Neural progenitor cell (in vitro differentiated cells): Measurements from ENCODE around the gene DEPDC4. TPM values are rescaled to one million over a fixed set of nuclear protein-coding genes. Genes with fewer than 3 reads are reported as not detected.

Source experiments
- DNase-seq: peaks from one replicate; pipeline ENCODE4 v3.0.0-alpha.2; 2016; ENCODE audit warnings: low spot score
- H2AFZ ChIP-seq: fragments of 200-600 bp; sonication (generic); replicated peaks from 2 replicates; pipeline ENCODE4 v1.6.1; 2016; ENCODE audit warnings: antibody characterized with exemption
- H3F3A ChIP-seq: fragments of 200-600 bp; sonication (generic); 2 replicates; pipeline ENCODE4 v1.6.1; 2016; ENCODE audit warnings: antibody characterized with exemption, low read depth
- H3K27ac ChIP-seq: fragments of 200-600 bp; sonication (generic); 2 replicates; pipeline ENCODE4 v1.5.1; 2016; ENCODE audit warnings: mild to moderate bottlenecking
- H3K27me3 ChIP-seq: fragments of 200-600 bp; sonication (generic); 2 replicates; pipeline ENCODE4 v1.6.1; 2016; ENCODE audit warnings: mild to moderate bottlenecking, moderate library complexity
- H3K36me3 ChIP-seq: fragments of 200-600 bp; sonication (generic); 2 replicates; pipeline ENCODE4 v1.5.1; 2016
- H3K4me1 ChIP-seq: fragments of 200-600 bp; sonication (generic); 2 replicates; pipeline ENCODE4 v1.6.1; 2016; ENCODE audit warnings: mixed run types
- H3K4me2 ChIP-seq: fragments of 200-600 bp; sonication (generic); 2 replicates; pipeline ENCODE4 v1.6.1; 2016
- H3K4me3 ChIP-seq: fragments of 200-600 bp; sonication (generic); 2 replicates; pipeline ENCODE4 v1.5.1; 2016
- H3K79me2 ChIP-seq: fragments of 200-600 bp; sonication (generic); 2 replicates; pipeline ENCODE4 v1.6.1; 2016; ENCODE audit warnings: low read depth
- H3K9ac ChIP-seq: fragments of 200-600 bp; sonication (generic); 2 replicates; pipeline ENCODE4 v1.6.1; 2016
- H3K9me3 ChIP-seq: fragments of 200-600 bp; sonication (generic); 2 replicates; pipeline ENCODE4 v1.5.1; 2016; ENCODE audit warnings: low read depth
- H4K20me1 ChIP-seq: fragments of 200-600 bp; sonication (generic); 2 replicates; pipeline ENCODE4 v1.6.1; 2016; ENCODE audit warnings: low read depth
- H3K27ac Mint-ChIP-seq: 3 replicates; pipeline ENCODE4 v1.8.0; 2021; ENCODE audit warnings: mixed read lengths
- H3K27me3 Mint-ChIP-seq: 2 replicates; pipeline ENCODE4 v1.8.0; 2022; ENCODE audit warnings: low read depth, mild to moderate bottlenecking, inconsistent platforms, moderate library complexity, mixed read lengths; ENCODE audit not compliant: insufficient read depth
- H3K36me3 Mint-ChIP-seq: 3 replicates; pipeline ENCODE4 v1.8.0; 2021; ENCODE audit warnings: mixed read lengths
- H3K4me1 Mint-ChIP-seq: 3 replicates; pipeline ENCODE4 v1.8.0; 2021; ENCODE audit warnings: mixed read lengths
- H3K4me3 Mint-ChIP-seq: 3 replicates; pipeline ENCODE4 v1.8.0; 2021; ENCODE audit warnings: mild to moderate bottlenecking, moderate library complexity, mixed read lengths
- H3K9me3 Mint-ChIP-seq: 3 replicates; pipeline ENCODE4 v1.8.0; 2020; ENCODE audit warnings: mixed read lengths
- CTCF ChIP-seq: fragments of 200-600 bp; sonication (generic); IDR thresholded peaks from 2 replicates; pipeline ENCODE4 v1.5.1; 2017; ENCODE audit warnings: antibody characterized with exemption, mild to moderate bottlenecking
- EZH2 ChIP-seq: fragments of 200-600 bp; sonication (generic); IDR thresholded peaks from 2 replicates; pipeline ENCODE4 v1.6.1; 2017; ENCODE audit warnings: antibody characterized with exemption, mild to moderate bottlenecking, moderate library complexity
- EZH2phosphoT487 ChIP-seq: fragments of 200-600 bp; sonication (generic); IDR thresholded peaks from 2 replicates; pipeline ENCODE4 v1.6.1; 2017; ENCODE audit warnings: antibody characterized with exemption
- total RNA-seq: library from RNA; depleted of rRNA; stranded (reverse); fragments of >200 nt; gene quantifications from 2 replicates; pipeline ENCODE4 v1.2.3, GENCODE V29; 2015; ENCODE audit warnings: low replicate concordance

DEPDC4 gene
- total RNA-seq, 1 donor from 2014 or later: 4.2 TPM

GRCh38 chr12:100243137-100243536, 23.7 kb downstream of the DEPDC4 start:
- H3K27me3 ChIP-seq: no peaks in the 10 kb centered on the region
- no peaks in the 10 kb centered on the region for H3K79me2 ChIP-seq
- no peaks in the 10 kb centered on the region for H3K9me3 ChIP-seq
- H4K20me1 ChIP-seq: no peaks in the 10 kb centered on the region
- H3K27ac ChIP-seq: no peak overlapping the region
- H3K4me1 ChIP-seq: no peaks in the 10 kb centered on the region
- Mint-ChIP-seq H3K9me3 (no peaks in the 10 kb centered on the region), H3K4me1 (no peaks in the 10 kb centered on the region), H3K27ac (no peak overlapping the region), H3K36me3 (no peaks in the 10 kb centered on the region), H3K4me3 (no peak overlapping the region), H3K27me3 (peaks cover 2% of the 10 kb centered on the region)
- H3F3A ChIP-seq: no peaks in the 10 kb centered on the region
- H3K4me2 ChIP-seq: no peak overlapping the region
- H2AFZ ChIP-seq: no peak overlapping the region
- no peaks in the 10 kb centered on the region for H3K36me3 ChIP-seq
- no peak overlapping the region for H3K4me3 ChIP-seq
- DNase-seq: no peak
- TF ChIP-seq EZH2phosphoT487 (no peak), CTCF (no peak), EZH2 (no peak)
- no peak overlapping the region for H3K9ac ChIP-seq

GRCh38 chr12:100239589-100239988, 27.3 kb downstream of the DEPDC4 start:
- Histone ChIP-seq H4K20me1 (no peaks in the 10 kb centered on the region), H3K79me2 (no peaks in the 10 kb centered on the region), H3K4me3 (no peak overlapping the region), H3K4me1 (no peaks in the 10 kb centered on the region), H3K9me3 (no peaks in the 10 kb centered on the region), H3K36me3 (no peaks in the 10 kb centered on the region), H3F3A (no peaks in the 10 kb centered on the region), H3K27me3 (no peaks in the 10 kb centered on the region), H3K27ac (no peak overlapping the region), H3K9ac (no peak overlapping the region), H3K4me2 (no peak overlapping the region), H2AFZ (no peak overlapping the region)
- Mint-ChIP-seq H3K4me3 (no peak overlapping the region), H3K9me3 (no peaks in the 10 kb centered on the region), H3K27ac (no peak overlapping the region), H3K27me3 (no peaks in the 10 kb centered on the region), H3K36me3 (peaks cover 2% of the 10 kb centered on the region), H3K4me1 (no peaks in the 10 kb centered on the region)
- DNase-seq: no peak
- no peak for TF ChIP-seq EZH2phosphoT487

GRCh38 chr12:100238801-100239200, 28.1 kb downstream of the DEPDC4 start:
- Mint-ChIP-seq H3K27ac (no peak overlapping the region), H3K27me3 (no peaks in the 10 kb centered on the region), H3K4me1 (peaks cover 3% of the 10 kb centered on the region), H3K36me3 (peaks cover 2% of the 10 kb centered on the region), H3K9me3 (no peaks in the 10 kb centered on the region), H3K4me3 (no peak overlapping the region)
- no peak for TF ChIP-seq EZH2phosphoT487
- TF ChIP-seq EZH2: no peak
- TF ChIP-seq CTCF: no peak
- Histone ChIP-seq H3K4me3 (no peak overlapping the region), H3K4me2 (no peak overlapping the region), H3K9me3 (no peaks in the 10 kb centered on the region), H3K27ac (no peak overlapping the region), H3K36me3 (no peaks in the 10 kb centered on the region), H3K9ac (no peak overlapping the region), H4K20me1 (no peaks in the 10 kb centered on the region), H3K4me1 (no peaks in the 10 kb centered on the region), H3K27me3 (no peaks in the 10 kb centered on the region), H2AFZ (no peak overlapping the region), H3F3A (no peaks in the 10 kb centered on the region), H3K79me2 (no peaks in the 10 kb centered on the region)
- no peak for DNase-seq

- no peak for TF ChIP-seq EZH2
- TF ChIP-seq EZH2phosphoT487: no peak
- peak; percentile 69 for TF ChIP-seq CTCF
- peak; percentile 31 for DNase-seq
- Histone ChIP-seq H3F3A (no peaks in the 10 kb centered on the region), H3K27me3 (no peaks in the 10 kb centered on the region), H4K20me1 (no peaks in the 10 kb centered on the region), H3K4me1 (no peaks in the 10 kb centered on the region), H3K9me3 (no peaks in the 10 kb centered on the region), H2AFZ (no peak overlapping the region), H3K79me2 (no peaks in the 10 kb centered on the region), H3K27ac (no peak overlapping the region), H3K4me2 (no peak overlapping the region), H3K36me3 (no peaks in the 10 kb centered on the region), H3K9ac (no peak overlapping the region), H3K4me3 (no peak overlapping the region)
- Mint-ChIP-seq H3K36me3 (peaks cover 2% of the 10 kb centered on the region), H3K27me3 (no peaks in the 10 kb centered on the region), H3K4me1 (peaks cover 3% of the 10 kb centered on the region), H3K27ac (no peak overlapping the region), H3K4me3 (no peak overlapping the region), H3K9me3 (no peaks in the 10 kb centered on the region)
These were observed 32.1 kb downstream of the DEPDC4 start for GRCh38 chr12:100234591-100235304.
